Raji (cell line): ENCODE measurements around the gene HK2.

Source experiments
- POLR2A ChIP-seq: IDR thresholded peaks from 2 replicates; pipeline ENCODE4 v1.6.1; 2011; ENCODE audit warnings: low read depth, low read length, control low read depth; ENCODE audit not compliant: insufficient read depth

The HK2 gene

DNA sequence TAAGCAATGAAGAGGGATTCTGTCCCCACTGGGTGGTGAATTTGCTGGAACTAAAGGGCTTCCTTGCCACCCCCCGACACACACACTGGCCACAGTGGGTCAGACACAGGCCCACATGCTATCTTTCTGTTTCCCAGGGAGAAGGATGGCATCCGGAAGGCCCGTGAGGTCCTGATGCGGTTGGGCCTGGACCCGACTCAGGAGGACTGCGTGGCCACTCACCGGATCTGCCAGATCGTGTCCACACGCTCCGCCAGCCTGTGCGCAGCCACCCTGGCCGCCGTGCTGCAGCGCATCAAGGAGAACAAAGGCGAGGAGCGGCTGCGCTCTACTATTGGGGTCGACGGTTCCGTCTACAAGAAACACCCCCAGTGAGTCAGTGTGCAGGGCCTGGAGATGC is 44.6 kb downstream of the HK2 start:
- TF ChIP-seq POLR2A = no peak

- no peak for TF ChIP-seq POLR2A
Measured at GRCh38 chr2:74880054-74880728, 46.3 kb downstream of the HK2 start.

DNA sequence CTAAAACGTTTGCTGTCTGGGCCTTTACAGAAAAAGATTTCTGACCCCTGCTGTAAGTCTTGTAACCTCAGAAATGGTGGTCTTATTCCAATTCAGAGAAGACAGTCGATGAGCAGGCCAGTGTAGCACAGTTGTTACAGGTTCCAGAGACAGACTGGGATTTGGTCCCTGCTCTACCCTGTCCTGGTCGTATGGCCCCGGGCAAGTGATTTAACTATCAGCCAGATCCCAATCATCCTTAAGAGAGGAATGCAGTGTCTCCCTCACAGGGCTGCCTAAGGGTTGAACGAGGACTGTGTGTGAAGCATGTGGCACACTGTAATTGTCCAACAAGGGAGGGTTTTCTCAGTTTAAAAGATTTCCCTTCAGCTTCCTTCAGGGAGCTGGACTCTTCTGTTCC is 47.2 kb downstream of the HK2 start:
- no peak for TF ChIP-seq POLR2A

DNA sequence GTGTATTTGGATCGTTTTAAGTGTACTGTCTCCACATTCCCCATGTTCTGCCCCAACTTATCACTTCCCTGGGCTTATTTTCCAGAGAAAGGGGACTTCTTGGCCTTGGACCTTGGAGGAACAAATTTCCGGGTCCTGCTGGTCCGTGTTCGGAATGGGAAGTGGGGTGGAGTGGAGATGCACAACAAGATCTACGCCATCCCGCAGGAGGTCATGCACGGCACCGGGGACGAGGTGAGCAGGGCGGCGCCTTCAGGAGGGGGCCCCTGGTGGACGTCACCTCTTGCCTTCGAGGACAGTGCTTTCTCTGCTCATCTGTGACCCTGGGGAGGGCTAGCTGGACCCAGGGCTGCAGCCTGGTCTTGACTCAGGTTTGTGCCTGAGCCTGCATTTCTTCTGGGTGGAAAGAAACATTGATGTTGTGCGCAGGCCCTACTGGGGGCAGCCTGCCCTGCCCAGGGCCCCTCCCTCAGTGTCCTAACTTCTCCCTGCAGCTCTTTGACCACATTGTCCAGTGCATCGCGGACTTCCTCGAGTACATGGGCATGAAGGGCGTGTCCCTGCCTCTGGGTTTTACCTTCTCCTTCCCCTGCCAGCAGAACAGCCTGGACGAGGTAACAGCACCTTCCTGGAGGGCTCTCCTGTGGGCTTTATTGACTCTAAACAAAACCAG is 47.8 kb downstream of the HK2 start:
- no peak for TF ChIP-seq POLR2A

- TF ChIP-seq POLR2A = no peak
Measured at GRCh38 chr2:74882299-74882687, 48.4 kb downstream of the HK2 start.

- TF ChIP-seq POLR2A = no peak
Measured at GRCh38 chr2:74883011-74883410, 49.1 kb downstream of the HK2 start.

DNA sequence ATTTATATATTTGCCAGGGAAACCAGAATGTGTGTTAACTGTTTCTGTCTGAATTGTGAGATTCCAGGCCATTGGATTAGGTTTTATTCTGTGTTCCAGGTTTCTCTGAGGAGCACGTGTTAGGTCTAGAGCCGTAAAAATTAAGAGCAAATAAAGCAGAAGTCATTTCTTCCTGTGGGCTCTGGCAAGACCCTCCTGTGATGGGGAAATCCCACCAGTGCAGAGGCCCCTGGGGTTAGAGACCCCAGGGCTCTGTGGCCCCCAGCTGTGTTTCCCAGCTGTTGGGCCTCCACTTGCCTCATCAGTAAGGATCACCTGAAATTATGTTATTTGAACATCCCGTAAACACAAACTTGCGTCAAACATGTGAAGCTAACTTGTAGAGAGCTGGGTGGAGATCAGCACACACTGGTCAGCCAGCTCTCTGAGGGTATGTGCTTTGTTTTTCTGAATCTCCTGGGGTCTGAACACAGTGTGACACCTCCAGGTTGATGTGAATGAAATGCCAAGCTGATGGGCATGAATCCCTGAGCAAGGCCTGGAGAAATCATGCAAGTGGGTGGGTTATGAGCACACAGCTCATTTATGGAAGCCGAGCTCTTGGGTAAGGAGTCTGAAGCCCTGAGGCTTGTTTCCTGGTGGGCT is 50.3 kb downstream of the HK2 start:
- no peak for TF ChIP-seq POLR2A

DNA sequence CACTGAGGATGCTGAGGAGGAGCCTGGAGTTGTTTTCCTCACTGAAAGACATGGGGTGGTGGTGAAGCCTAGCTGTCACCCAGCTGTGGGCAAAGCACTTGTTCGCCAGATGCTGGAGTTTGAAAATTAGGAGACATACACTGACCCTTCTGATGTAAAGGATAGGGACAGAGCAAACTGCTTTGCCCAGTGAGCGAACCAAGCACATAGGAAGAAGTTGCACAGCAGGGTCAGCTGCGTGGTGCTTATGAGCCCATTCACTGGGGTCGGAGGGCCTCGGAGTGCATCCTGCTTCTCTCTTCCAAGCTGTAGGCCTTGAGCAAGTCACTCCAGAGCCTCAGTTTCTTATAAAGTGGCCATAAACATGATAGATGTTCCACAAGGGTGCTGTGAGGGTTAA is 50.9 kb downstream of the HK2 start:
- TF ChIP-seq POLR2A = no peak

- no peak for TF ChIP-seq POLR2A
Measured at GRCh38 chr2:74886251-74886650, 52.3 kb downstream of the HK2 start.

DNA sequence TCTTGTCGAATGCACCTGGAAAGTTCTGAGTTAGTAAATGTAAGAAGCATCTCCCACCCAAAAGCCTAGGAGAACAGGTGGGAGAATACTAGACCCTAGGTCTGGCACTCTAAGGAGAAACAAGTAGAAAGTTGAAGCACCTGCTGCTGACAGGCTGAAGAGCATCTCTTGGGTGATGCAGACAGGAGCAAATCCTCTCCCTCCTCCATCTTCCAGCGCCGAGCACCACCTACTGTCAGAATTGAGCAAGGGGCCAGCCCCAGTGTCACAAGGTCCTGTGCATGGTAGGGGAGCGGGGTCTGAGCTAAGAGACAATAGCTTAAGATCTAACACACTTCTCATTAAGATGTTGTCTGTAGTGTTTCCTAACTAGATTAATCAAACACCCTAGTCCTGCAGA is 52.9 kb downstream of the HK2 start:
- no peak for TF ChIP-seq POLR2A

- no peak for TF ChIP-seq POLR2A
Measured at GRCh38 chr2:74887445-74887951, 53.6 kb downstream of the HK2 start.

- TF ChIP-seq POLR2A = no peak
Measured at GRCh38 chr2:74887960-74888700, 54.2 kb downstream of the HK2 start.

- TF ChIP-seq POLR2A = no peak
Measured at GRCh38 chr2:74889159-74889558, 55.2 kb downstream of the HK2 start.

GRCh38 chr2:74890711-74891110 is 56.8 kb downstream of the HK2 start:
- no peak for TF ChIP-seq POLR2A

- TF ChIP-seq POLR2A = no peak
Measured at GRCh38 chr2:74891136-74891764, 57.3 kb downstream of the HK2 start.
